Iris pigment epithelial cell (primary cell): ENCODE measurements around the gene ILKAP.

ENCODE experiments used
- DNase-seq: peaks from one replicate; pipeline ENCODE4 v3.0.0-alpha.2; 2011; ENCODE audit warnings: low read depth

ILKAP gene

GRCh38 chr2:238237431-238238135 lies 34.1 kb upstream of the ILKAP start:
- no peak for DNase-seq

- DNase-seq, result no peak
Measured at GRCh38 chr2:238236571-238236970, 33.1 kb upstream of the ILKAP start.

GRCh38 chr2:238235856-238236255 lies 32.4 kb upstream of the ILKAP start:
- no peak for DNase-seq

GRCh38 chr2:238235331-238235732 lies 31.8 kb upstream of the ILKAP start:
- peak; percentile 57 for DNase-seq

GRCh38 chr2:238233625-238234024 lies 30.1 kb upstream of the ILKAP start:
- DNase-seq, result no peak

- no peak for DNase-seq
Measured at GRCh38 chr2:238231809-238232208, 28.3 kb upstream of the ILKAP start.

GRCh38 chr2:238231251-238231793 lies 27.8 kb upstream of the ILKAP start:
- peak; percentile 70 for DNase-seq

GRCh38 chr2:238230699-238231098 lies 27.2 kb upstream of the ILKAP start:
- DNase-seq, result no peak

GRCh38 chr2:238228700-238229099 lies 25.2 kb upstream of the ILKAP start:
- no peak for DNase-seq

- DNase-seq, result no peak
Measured at GRCh38 chr2:238227587-238228032, 24.1 kb upstream of the ILKAP start.

GRCh38 chr2:238226698-238227586 lies 23.4 kb upstream of the ILKAP start:
- no peak for DNase-seq

- DNase-seq, result peak; percentile 61
Measured at GRCh38 chr2:238225911-238226697, 22.6 kb upstream of the ILKAP start.

GRCh38 chr2:238225121-238225520 lies 21.6 kb upstream of the ILKAP start:
- no peak for DNase-seq

- no peak for DNase-seq
Measured at GRCh38 chr2:238224356-238225035, 21.0 kb upstream of the ILKAP start.

GRCh38 chr2:238220892-238221521 lies 17.5 kb upstream of the ILKAP start:
- DNase-seq, result peak; percentile 21

- DNase-seq, result no peak
Measured at GRCh38 chr2:238220274-238220891, 16.9 kb upstream of the ILKAP start.

GRCh38 chr2:238216651-238217184 lies 13.2 kb upstream of the ILKAP start:
- DNase-seq, result no peak

- DNase-seq, result no peak
Measured at GRCh38 chr2:238207006-238207405, 3.5 kb upstream of the ILKAP start.

GRCh38 chr2:238203973-238204683 lies 633 bp upstream of the ILKAP start:
- DNase-seq, result no peak
